Spleen (tissue), 7 donors: ENCODE data around the gene MARK3.

Experiments
- POLR2A ChIP-seq, 3 donors: fragments of 450-650 bp; IDR thresholded peaks; one replicate each; pipeline ENCODE4 v1.5.1; 2017; ENCODE audit warnings: antibody characterized with exemption in 3 of 3, mild to moderate bottlenecking in 1 of 3
- TF ChIP-seq, protein P1 (sequence below), 11 experiments: fragments of 200-600 bp in 7 of 11; fragments of 450-650 bp in 4 of 11; sonication (generic) in 4 of 11; IDR thresholded peaks in 8 of 11; conservative IDR thresholded peaks in 3 of 11; 1 replicate in 7 of 11; 2 replicates in 4 of 11; pipeline versions ENCODE4 v1.4.0 to v1.8.0; 2016 to 2021; ENCODE audit warnings: antibody characterized with exemption in 11 of 11, inconsistent platforms in 4 of 11, mild to moderate bottlenecking in 1 of 11
- donor health status: DM: no; HTN: no; CAD: no; lungs with moderate emphysema.
- donor health status: DM: no; HTN: no; CAD: no.
- donor health status: DM: no; HTN: no; CAD: no.

GRCh38 chr14:103336191-103336590 is 49.0 kb upstream of the MARK3 start:
- TF ChIP-seq, protein P1, sequence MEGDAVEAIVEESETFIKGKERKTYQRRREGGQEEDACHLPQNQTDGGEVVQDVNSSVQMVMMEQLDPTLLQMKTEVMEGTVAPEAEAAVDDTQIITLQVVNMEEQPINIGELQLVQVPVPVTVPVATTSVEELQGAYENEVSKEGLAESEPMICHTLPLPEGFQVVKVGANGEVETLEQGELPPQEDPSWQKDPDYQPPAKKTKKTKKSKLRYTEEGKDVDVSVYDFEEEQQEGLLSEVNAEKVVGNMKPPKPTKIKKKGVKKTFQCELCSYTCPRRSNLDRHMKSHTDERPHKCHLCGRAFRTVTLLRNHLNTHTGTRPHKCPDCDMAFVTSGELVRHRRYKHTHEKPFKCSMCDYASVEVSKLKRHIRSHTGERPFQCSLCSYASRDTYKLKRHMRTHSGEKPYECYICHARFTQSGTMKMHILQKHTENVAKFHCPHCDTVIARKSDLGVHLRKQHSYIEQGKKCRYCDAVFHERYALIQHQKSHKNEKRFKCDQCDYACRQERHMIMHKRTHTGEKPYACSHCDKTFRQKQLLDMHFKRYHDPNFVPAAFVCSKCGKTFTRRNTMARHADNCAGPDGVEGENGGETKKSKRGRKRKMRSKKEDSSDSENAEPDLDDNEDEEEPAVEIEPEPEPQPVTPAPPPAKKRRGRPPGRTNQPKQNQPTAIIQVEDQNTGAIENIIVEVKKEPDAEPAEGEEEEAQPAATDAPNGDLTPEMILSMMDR (IDR thresholded peaks at IDR 0.05 in 8 of 11, conservative IDR thresholded peaks at IDR 0.05 in 3 of 11) = no peak
- no peak for TF ChIP-seq POLR2A (IDR thresholded peaks at IDR 0.05)
